SU-DHL-6 (cell line): ENCODE data around the gene UNC13C.

ENCODE experiments used
- CTCF ChIP-seq: fragments of 200-600 bp; sonication (generic); IDR thresholded peaks from one replicate; pipeline ENCODE4 v1.5.1; 2017; ENCODE audit warnings: antibody characterized with exemption, mild to moderate bottlenecking, low read length, moderate library complexity; ENCODE audit not compliant: insufficient read depth, poor library complexity, severe bottlenecking
- EZH2phosphoT487 ChIP-seq: fragments of 200-600 bp; sonication (generic), shearing (Covaris generic); conservative IDR thresholded peaks from 2 replicates; pipeline ENCODE4 v1.6.1; 2018; ENCODE audit warnings: mild to moderate bottlenecking, antibody characterized with exemption, low read length, moderate library complexity, mixed read lengths

- TF ChIP-seq CTCF (no peak), EZH2phosphoT487 (no peak)
These were observed 105.3 kb downstream of the UNC13C start for GRCh38 chr15:54083501-54083900.
